ENCODE measurements around the gene GPR37. TPM values are rescaled to one million over a fixed set of nuclear protein-coding genes. Genes with fewer than 3 reads are reported as not detected.

The GPR37 gene
- total RNA-seq, 4 donors from 2014 or later: 1.1 TPM; not detected in 2

DNA sequence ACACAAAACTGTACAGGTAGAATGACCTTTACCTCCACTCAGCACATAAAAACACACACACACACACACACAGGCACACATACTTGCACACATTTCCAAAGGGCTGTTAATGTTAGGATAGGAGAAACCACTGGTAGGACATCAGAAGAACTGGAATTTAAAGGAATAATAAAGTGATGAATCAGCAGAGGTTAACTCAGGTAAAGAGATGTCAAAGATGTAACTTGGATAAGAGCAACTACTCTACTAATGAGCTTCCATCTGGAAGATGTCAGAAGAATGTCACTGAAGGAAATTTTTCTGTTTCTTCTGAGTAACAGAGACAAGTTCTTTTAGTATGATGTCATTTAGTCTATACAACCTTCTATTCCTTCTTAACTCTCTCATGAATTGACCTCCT is 26.4 kb upstream of the GPR37 start:
- H3K4me1 ChIP-seq: no peaks in the 10 kb centered on the region
- in situ Hi-C loops (cut with MboI; ENCODE audit: low pct_ligation_motif_present in 1 of 4, low pct_unique_long_range_greater_than_20kb in 1 of 4, low sequenced_read_pairs in 3 of 4) (loop anchor here in 2 of 4 donors (25.0 kb wide), 1 partner anchor 630 kb away; no protein-coding TSS in a partner anchor), intact Hi-C loops (cut with DNase I; ENCODE audit: low total_unique reads) (no loop called here)
- no peak overlapping the region for H3K4me3 ChIP-seq
- no peaks in the 10 kb centered on the region for H3K36me3 ChIP-seq
- H3K27ac ChIP-seq: no peak overlapping the region
- TF ChIP-seq POLR2AphosphoS5 (IDR thresholded peaks at IDR 0.05) (no peak), POLR2A (IDR thresholded peaks at IDR 0.05) (no peak), EP300 (IDR thresholded peaks at IDR 0.05; ENCODE audit: low read depth) (no peak), CTCF (IDR thresholded peaks at IDR 0.05) (no peak)
- H3K27me3 ChIP-seq: no peaks in the 10 kb centered on the region
- no peaks in the 10 kb centered on the region for H3K9me3 ChIP-seq
- no peak for DNase-seq

GRCh38 chr7:124791426-124791825 is 25.8 kb upstream of the GPR37 start:
- TF ChIP-seq EP300 (IDR thresholded peaks at IDR 0.05; ENCODE audit: low read depth) (no peak), POLR2A (IDR thresholded peaks at IDR 0.05) (no peak), POLR2AphosphoS5 (IDR thresholded peaks at IDR 0.05) (no peak), CTCF (IDR thresholded peaks at IDR 0.05) (no peak)

DNA sequence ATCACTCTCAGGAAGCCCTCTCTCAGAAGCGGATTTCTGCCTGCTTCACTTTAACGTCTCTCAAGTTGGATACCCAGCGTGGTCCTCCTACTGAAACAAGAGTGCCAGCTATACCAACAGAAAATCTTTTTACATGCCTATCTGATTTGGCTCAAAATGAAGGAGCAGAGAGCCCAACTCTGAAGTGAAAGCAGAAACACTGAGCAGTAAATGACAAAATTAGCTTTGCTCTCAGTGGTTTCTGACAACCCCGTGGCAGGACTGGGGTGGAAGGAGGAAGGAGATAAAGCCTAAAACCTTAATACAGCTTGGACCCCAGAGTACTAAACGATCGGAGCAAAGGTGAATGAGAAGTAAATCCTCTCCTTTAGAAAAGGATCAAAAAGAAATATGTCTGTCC is 25.1 kb upstream of the GPR37 start:
- in situ Hi-C loops (cut with MboI; ENCODE audit: low pct_ligation_motif_present in 1 of 4, low pct_unique_long_range_greater_than_20kb in 1 of 4, low sequenced_read_pairs in 3 of 4): loop anchor here in 2 of 4 donors (25.0 kb wide), 1 partner anchor 628 kb away; no protein-coding TSS in a partner anchor
- 56 to 67% methylated on average over 3 to 6 of the region's 6 CpGs for WGBS, 2 donors (ENCODE audit: low coverage in 1 of 2)
- TF ChIP-seq EP300 (IDR thresholded peaks at IDR 0.05; ENCODE audit: low read depth): no peak
- no peak for TF ChIP-seq POLR2AphosphoS5 (IDR thresholded peaks at IDR 0.05)
- TF ChIP-seq CTCF (IDR thresholded peaks at IDR 0.05): no peak
- no peak for TF ChIP-seq POLR2A (IDR thresholded peaks at IDR 0.05)

More at GRCh38 chr7:124791426-124791825, 25.8 kb upstream of the GPR37 start:
- no peaks in the 10 kb centered on the region for H3K27me3 ChIP-seq
- in situ Hi-C loops (cut with MboI; ENCODE audit: low pct_ligation_motif_present in 1 of 4, low pct_unique_long_range_greater_than_20kb in 1 of 4, low sequenced_read_pairs in 3 of 4): loop anchor here in 2 of 4 donors (25.0 kb wide), 1 partner anchor 629 kb away; no protein-coding TSS in a partner anchor
- intact Hi-C loops (cut with DNase I; ENCODE audit: low total_unique reads): no loop called here
- no peaks in the 10 kb centered on the region for H3K4me1 ChIP-seq
- DNase-seq: no peak
- WGBS, 2 donors (ENCODE audit: low coverage in 1 of 2): 62 to 72% methylated on average over 3 to 4 of the region's 4 CpGs
- H3K4me3 ChIP-seq: no peak overlapping the region
- H3K36me3 ChIP-seq: no peaks in the 10 kb centered on the region
- H3K9me3 ChIP-seq: no peaks in the 10 kb centered on the region
- H3K27ac ChIP-seq: no peak overlapping the region

DNA sequence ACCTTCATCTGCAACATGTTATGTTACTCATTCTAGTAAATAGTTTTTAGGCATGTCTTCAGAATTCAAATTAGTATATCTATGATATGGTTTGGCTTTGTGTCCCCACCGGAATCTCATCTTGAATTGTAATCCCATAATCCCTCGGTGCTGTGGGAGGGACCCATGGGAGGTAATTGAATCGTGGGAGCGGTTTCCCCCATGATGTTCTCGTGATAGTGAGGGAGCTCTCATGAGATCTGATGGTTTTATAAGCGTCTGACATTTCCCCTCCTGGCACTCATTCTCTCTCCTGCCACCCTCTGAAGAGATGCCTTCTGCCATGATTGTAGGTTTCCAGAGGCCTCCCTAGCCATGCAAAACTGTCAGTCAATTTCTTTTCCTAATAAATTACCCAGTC is 20.4 kb upstream of the GPR37 start:
- Histone ChIP-seq H3K27me3 (no peaks in the 10 kb centered on the region), H3K4me3 (no peak overlapping the region), H3K4me1 (no peaks in the 10 kb centered on the region), H3K36me3 (no peaks in the 10 kb centered on the region), H3K27ac (no peak overlapping the region), H3K9me3 (no peaks in the 10 kb centered on the region)
- 58 to 69% methylated on average over 6 of the region's 6 CpGs for WGBS, 2 donors (ENCODE audit: low coverage in 1 of 2)
- intact Hi-C loops (cut with DNase I; ENCODE audit: low total_unique reads) (no loop called here), in situ Hi-C loops (cut with MboI; ENCODE audit: low pct_ligation_motif_present in 1 of 4, low pct_unique_long_range_greater_than_20kb in 1 of 4, low sequenced_read_pairs in 3 of 4) (loop anchor here in 3 of 4 donors (10.0 to 25.0 kb wide), 2 partner anchors 624 to 631 kb away; no protein-coding TSS in a partner anchor)
- TF ChIP-seq EP300 (IDR thresholded peaks at IDR 0.05; ENCODE audit: low read depth) (no peak), POLR2A (IDR thresholded peaks at IDR 0.05) (no peak), CTCF (IDR thresholded peaks at IDR 0.05) (no peak), POLR2AphosphoS5 (IDR thresholded peaks at IDR 0.05) (no peak)
- DNase-seq: no peak

More for the DNA sequence above, 25.1 kb upstream of the GPR37 start:
- Histone ChIP-seq H3K27ac (no peak overlapping the region), H3K9me3 (no peaks in the 10 kb centered on the region), H3K27me3 (no peaks in the 10 kb centered on the region), H3K4me1 (no peaks in the 10 kb centered on the region), H3K36me3 (no peaks in the 10 kb centered on the region), H3K4me3 (no peak overlapping the region)
- DNase-seq: no peak
- intact Hi-C loops (cut with DNase I; ENCODE audit: low total_unique reads): no loop called here

Measured in transverse colon (tissue), 4 donors.